HFF-Myc (cell line): ENCODE results near the gene CCDC92.

Experiments used
- DNase-seq: peaks from one replicate; pipeline ENCODE4 v3.0.0-alpha.2; 2011; ENCODE audit warnings: low read depth; ENCODE audit errors: extremely low read depth
- H3K4me3 ChIP-seq: replicated peaks from 2 replicates; pipeline ENCODE4 v1.5.1; 2011; ENCODE audit warnings: low read depth, mild to moderate bottlenecking, control low read depth, low read length
- CTCF ChIP-seq: IDR thresholded peaks from 2 replicates; pipeline ENCODE4 v1.5.1; 2012; ENCODE audit warnings: mild to moderate bottlenecking, low read depth, low read length, control low read depth; ENCODE audit errors: missing control alignments

CCDC92 gene

DNA sequence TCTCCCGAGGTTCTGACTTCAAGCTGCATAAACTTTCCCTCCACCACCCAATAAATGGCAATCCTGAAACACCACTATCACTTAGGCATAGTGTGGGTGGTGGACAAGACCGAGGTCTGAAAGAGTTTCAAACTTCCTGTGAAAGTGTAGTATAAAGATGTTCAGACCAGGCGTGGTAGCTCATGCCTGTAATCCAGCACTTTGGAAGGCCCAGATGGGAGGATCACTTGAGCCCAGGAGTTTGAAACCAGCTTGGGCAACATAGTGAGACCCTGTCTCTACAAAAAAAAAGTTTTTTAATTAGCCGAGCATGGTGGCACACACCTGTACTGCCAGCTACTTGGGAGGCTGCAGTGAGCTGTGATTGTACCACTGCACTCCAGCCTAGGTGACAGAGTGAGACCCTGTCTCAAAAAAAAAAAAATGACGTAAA lies 61.9 kb downstream of the CCDC92 start:
- H3K4me3 ChIP-seq: no peak overlapping the region
- DNase-seq: no peak
- TF ChIP-seq CTCF: no peak

GRCh38 chr12:123910057-123910456 lies 62.6 kb downstream of the CCDC92 start:
- H3K4me3 ChIP-seq: no peak overlapping the region
- no peak for TF ChIP-seq CTCF
- no peak for DNase-seq

DNA sequence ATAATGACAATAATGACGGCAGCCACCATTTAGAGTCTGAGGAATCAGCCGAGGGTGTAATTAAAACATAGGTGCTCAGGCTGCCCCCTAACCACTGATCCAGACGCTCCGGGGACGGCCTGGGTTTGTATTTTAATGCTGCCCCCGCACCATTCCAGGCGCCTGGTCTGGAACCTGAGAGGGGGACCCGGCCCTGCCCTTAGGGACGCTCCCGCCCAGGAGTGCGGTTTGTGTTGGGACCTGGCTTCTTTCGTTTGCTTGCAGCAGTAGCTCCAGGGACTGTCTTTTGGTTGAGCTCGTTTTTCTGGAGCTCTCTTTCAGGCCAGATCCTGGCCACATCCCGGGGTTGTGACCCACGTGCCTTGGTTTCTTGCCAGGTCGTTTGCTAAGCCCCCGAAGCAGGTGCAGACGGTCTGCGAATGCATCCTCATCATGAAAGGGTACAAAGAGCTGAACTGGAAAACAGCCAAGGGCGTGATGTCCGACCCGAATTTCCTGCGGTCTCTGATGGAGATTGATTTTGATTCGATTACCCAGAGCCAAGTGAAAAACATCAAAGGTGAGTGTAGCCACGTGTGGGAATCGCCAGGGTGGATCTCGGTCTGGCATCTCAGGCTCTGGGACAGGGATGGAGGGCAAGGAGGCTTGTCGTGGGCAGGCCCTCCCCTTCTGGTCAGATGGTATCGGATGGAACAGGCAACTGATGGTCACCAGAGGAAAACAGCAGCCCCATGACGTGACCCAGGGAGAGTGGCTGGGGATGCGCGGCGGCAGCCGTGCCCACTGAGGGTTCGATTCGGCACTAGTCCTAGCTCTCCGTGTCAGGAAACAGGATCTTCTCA lies 63.5 kb downstream of the CCDC92 start:
- no peak for TF ChIP-seq CTCF
- no peak overlapping the region for H3K4me3 ChIP-seq
- DNase-seq: no peak

DNA sequence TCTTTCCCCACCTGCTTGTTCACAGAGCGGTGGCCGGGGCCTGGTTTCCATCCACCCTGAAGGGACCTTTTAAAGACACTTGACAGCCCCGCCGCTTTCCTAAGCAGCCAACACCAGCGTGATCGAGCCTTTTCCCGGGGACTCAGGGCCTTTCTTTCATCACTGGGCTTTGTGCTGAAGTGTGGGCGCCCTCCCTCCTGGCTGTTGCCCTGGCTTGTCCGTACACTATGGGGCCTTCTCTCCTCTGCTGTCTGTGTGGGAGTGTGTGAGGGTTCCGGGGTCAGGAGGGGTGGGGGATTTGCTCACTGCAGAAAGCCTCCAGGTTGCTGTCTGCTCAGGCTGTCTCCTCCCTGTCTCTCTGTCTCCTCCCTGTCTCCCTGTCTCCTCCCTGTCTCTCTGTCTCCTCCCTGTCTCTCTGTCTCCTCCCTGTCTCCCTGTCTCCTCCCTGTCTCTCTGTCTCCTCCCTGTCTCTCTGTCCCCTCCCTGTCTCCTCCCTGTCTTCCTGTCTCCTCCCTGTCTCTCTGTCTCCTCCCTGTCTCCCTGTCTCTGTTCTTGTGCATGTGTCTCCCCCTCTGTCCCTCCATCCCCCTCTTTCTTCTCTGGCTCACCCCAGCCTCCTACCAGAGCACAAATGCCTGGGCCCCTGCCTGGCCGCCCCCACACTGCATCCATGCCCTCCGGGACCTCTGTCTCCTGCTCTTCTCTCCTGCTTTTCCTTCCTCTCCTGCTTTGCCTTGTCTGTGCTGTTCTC lies 64.7 kb downstream of the CCDC92 start:
- no peak for TF ChIP-seq CTCF
- DNase-seq: no peak
- H3K4me3 ChIP-seq: no peak overlapping the region

DNA sequence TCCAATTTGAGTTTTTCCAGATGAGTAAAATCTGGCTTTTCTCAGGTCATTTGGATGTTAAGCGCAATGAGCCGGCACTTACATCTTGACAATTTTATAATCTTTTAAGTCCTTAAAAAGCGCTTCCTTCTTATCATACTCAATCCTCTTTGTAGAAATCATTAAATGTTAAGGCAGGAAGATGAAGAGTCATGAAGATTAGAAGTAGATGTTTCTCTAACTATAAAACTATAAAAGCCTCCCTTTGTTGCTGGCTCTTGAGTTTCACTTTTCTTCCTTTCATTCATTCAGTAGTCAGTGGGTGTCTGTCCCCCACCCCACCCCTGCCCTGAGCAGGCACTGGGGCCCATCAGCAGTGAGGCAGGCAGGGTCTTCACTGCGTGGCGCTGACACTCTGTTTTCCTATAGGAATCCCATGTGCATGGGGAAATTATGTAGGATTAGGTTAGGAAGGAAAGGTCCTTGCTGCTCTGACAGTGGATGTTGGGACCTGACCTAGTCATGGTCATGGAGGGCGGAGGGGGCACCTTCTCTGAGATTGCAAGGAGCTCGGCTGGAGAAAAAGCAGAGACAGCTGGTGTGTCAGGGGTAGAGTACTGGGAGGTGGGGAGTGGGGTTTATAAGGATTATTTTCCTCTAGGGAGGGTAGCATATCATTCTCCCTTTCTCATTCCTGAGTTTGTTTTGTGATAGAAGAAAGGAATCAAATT lies 65.8 kb downstream of the CCDC92 start:
- DNase-seq: no peak
- H3K4me3 ChIP-seq: no peak overlapping the region
- TF ChIP-seq CTCF: no peak

DNA sequence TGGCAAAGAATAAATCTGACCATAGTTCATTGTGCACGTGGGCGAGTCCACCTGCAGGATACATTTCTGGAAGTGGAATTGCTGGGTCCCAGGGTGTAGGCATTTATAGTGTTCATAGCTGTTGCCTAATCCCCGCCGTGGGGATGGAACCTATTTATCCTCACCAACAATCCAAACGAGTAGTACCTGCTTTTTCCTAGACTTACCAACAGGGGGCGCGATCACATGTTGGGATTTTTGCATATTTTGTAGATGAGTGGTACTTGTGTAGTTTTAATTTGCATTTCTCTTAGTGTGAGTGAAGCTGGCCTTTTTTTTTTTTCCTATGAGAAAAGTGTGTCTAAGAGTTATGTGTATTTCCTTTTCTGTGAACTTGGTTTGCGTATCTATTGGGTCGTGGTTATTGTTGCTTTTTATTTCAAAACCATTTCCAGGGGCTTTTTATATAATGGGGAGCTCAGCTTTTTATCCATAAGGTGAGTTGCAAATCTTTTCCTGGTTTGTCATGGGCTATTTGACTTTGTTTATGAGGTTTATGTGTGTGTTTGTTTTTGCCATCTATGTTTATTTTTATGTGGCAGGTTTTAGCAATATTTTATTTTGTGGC lies 67.2 kb downstream of the CCDC92 start:
- peak; percentile 78 for TF ChIP-seq CTCF
- peak; percentile 64 for DNase-seq
- no peak overlapping the region for H3K4me3 ChIP-seq
